ENCODE measurements around the gene SIRT4.

DNA sequence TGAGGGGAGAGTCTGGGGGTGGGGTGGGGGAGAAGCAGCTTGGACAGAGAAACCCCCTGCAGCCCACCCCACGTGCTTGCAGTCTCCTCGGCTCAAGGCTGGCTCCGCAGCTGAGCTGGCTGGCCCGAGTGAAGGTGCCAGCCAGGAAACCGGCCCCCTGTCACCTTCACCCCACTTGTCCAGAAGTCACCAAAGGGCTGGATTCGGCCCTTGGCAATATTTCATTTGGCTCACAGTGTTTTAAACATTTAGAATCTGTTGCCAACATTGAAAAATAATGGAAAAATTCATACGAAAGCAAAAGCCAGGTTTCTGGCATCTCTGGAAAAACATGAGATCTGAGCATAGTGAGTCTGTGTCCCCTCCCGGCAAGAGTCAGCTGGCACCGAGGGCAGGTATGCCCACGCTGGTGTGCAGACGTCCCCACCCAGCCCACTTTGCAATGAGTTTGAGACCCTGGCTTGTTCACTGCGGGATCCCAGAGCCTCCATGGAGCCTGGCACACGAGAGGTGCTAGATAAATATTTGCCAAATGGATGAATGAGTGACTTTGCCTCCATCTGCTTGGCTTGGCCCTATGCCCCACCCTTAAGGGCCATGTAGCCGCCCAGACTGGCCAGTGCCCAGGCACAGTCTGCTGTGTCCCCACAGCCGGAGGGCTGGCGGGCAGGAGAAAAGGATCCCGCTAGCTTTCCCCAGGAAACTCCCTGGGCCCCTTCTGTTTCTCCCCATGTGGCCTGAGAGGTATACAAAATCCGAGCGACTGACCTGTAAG, 48.6 kb downstream of the SIRT4 start:
- TF ChIP-seq, protein P1, sequence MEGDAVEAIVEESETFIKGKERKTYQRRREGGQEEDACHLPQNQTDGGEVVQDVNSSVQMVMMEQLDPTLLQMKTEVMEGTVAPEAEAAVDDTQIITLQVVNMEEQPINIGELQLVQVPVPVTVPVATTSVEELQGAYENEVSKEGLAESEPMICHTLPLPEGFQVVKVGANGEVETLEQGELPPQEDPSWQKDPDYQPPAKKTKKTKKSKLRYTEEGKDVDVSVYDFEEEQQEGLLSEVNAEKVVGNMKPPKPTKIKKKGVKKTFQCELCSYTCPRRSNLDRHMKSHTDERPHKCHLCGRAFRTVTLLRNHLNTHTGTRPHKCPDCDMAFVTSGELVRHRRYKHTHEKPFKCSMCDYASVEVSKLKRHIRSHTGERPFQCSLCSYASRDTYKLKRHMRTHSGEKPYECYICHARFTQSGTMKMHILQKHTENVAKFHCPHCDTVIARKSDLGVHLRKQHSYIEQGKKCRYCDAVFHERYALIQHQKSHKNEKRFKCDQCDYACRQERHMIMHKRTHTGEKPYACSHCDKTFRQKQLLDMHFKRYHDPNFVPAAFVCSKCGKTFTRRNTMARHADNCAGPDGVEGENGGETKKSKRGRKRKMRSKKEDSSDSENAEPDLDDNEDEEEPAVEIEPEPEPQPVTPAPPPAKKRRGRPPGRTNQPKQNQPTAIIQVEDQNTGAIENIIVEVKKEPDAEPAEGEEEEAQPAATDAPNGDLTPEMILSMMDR (conservative IDR thresholded peaks at IDR 0.05; ENCODE audit: low read length) = no peak
- no peak for TF ChIP-seq EZH2phosphoT487 (IDR thresholded peaks at IDR 0.05; ENCODE audit: borderline replicate concordance)
